ENCODE results near the gene NCAPG2.

NCAPG2 gene

GRCh38 chr7:158743219-158743618, 38.6 kb upstream of the NCAPG2 start:
- POLR2A ChIA-PET: no interaction called here
- TF ChIP-seq CTCF (IDR thresholded peaks at IDR 0.05; ENCODE audit: insufficient read depth, low read length, missing control alignments): no peak
- DNase-seq (ENCODE audit: low read depth, low spot score): no peak
- CTCF ChIA-PET: no interaction called here
- no peak overlapping the region for H3K4me3 ChIP-seq (ENCODE audit: low read depth, low read length)

DNA sequence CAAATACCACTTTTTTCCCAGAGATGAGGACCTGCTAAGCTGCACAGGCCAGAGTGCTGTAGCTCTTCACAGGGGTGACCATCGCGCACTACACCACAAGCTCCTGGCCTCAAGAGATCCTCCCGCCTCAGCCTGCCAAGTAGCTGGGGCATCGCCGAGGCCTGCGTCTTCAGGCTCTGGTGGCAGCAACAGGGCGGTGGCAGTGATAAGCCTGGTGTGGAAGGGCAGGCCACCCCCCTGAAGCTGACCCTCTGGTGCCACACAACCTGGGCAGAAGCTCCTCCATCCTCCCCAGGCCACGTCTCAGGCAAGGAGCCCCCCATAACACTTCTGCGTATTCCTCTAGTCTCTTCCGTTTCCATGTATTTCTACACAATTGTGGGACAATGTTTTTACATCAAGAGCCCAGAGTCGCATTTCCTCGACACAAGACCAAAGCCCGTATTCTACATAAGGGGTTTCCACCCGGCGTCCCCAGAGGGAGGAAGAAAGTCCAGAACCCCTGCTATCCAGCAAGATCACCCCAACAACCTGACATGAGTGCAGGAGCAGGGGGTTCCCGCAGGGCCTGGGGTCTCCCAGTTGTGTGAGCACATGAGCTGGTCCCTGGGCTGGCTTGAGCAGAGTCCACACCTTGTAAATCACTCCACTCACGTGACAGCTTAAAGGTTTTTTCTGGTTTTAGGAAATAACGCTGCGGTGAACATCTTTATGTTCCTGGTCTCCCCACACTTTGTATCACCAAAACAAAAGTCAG, 37.6 kb upstream of the NCAPG2 start:
- ChIA-PET CTCF (interaction anchor here (3.5 to 3.6 kb wide), 2 partner anchors 12 to 234 kb away, joined by 14 to 17 read pairs; no protein-coding TSS in a partner anchor), POLR2A (interaction anchor here (0.8 kb wide), 1 partner anchor 69 kb away, joined by 3 read pairs; no protein-coding TSS in a partner anchor)
- no peak for DNase-seq (ENCODE audit: low read depth, low spot score)
- no peak for TF ChIP-seq CTCF (IDR thresholded peaks at IDR 0.05; ENCODE audit: insufficient read depth, low read length, missing control alignments)
- no peak overlapping the region for H3K4me3 ChIP-seq (ENCODE audit: low read depth, low read length)

DNA sequence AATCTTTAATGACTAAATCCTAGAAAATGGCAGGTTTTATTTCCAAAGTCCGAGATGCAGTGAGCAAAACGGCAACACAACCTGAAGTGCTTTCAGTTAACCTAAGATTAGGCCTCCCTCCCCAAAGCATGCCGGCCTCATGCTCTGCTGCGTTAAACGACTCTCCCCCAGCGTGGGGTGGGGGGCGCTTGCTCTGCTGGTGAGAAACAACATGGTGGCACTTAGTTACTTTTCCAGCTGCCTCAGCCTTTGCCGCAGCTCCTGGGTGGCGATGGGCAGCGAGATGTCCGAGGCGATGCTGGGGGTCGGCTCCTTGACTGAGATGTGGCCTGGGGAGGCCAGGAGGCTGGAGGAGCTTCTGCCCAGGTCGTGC, 36.7 kb upstream of the NCAPG2 start:
- ChIA-PET CTCF (interaction anchor here (1.2 to 3.6 kb wide), 5 partner anchors 13 to 235 kb away, joined by 4 to 17 read pairs (median 6); no protein-coding TSS in a partner anchor), POLR2A (interaction anchor here (0.7 to 0.8 kb wide), 2 partner anchors 70 to 123 kb away, joined by 3 read pairs; no protein-coding TSS in a partner anchor)
- TF ChIP-seq CTCF (IDR thresholded peaks at IDR 0.05; ENCODE audit: insufficient read depth, low read length, missing control alignments): no peak
- H3K4me3 ChIP-seq (ENCODE audit: low read depth, low read length): no peak overlapping the region
- no peak for DNase-seq (ENCODE audit: low read depth, low spot score)

DNA sequence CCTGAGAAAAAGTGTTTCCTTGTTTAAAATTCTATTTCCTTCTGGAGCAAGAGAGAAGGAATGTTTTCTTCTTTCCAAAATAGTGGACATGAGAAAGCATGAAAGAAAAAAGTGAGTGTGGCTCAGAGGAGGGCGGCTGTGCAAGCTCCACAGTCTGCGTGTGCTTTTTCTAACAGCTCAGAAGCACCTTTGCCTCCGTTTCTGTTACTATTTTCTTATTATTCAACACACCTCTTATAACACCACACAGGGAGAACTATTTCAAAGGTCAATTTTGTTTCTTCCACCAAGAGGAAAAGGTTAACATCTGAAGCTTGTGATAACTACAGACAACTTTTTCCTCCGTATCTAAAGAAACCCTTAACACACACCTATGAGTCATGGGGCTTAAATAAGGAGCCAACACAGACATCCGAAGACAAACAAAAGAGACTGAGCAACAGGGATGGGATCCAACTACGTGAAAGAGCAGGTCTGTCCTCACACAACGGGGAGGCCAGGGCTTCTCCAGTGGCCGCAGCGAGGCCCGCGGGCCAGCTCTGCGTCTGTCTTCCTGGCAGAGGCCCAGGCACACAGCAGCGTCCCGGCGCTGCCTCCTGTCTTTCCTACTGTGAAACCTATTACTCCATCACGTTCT, 36.2 kb upstream of the NCAPG2 start:
- no peak for TF ChIP-seq CTCF (IDR thresholded peaks at IDR 0.05; ENCODE audit: insufficient read depth, low read length, missing control alignments)
- ChIA-PET POLR2A (interaction anchor here (0.6 to 1.2 kb wide), 3 partner anchors 78 to 339 kb away, joined by 3 to 4 read pairs (median 3); no protein-coding TSS in a partner anchor), CTCF (interaction anchor here (0.7 to 3.6 kb wide), 7 partner anchors 13 to 235 kb away, joined by 3 to 17 read pairs (median 4); no protein-coding TSS in a partner anchor)
- DNase-seq (ENCODE audit: low read depth, low spot score): peak; percentile 51
- H3K4me3 ChIP-seq (ENCODE audit: low read depth, low read length): no peak overlapping the region

DNA sequence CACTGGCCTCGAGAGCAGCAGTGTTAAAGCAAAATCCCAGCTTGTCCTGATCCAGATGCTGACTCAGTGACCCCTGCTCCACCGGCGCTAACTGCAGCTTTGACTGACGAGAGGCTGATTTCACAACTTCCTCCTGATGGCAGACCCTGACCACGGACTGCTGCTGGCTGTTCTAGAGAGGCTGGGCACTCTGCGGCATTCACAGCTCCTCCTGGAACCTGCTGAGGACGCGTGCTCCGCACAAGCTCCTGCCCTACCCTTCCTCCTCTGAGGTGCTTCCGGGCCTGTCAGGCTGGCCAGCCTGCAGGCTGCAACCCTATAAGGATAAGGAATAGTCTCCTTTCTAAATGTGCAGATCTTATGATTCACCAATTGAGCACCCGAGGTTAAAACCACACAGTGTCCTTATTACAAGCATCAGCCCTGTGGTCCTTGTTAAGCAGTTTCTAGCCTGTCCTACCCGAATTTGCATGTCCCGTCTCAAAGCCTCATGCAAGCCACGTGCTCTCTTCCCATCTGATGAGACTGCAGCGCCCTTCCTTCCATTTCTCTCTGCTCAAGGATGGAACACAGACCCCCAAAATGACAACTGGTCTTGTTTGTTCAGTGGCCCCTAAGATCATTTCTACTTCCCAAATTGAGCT, 35.5 kb upstream of the NCAPG2 start:
- DNase-seq (ENCODE audit: low read depth, low spot score): peak; percentile 58
- ChIA-PET CTCF (interaction anchor here (0.7 to 3.6 kb wide), 7 partner anchors 14 to 236 kb away, joined by 3 to 17 read pairs (median 4); no protein-coding TSS in a partner anchor), POLR2A (interaction anchor here (0.6 to 1.2 kb wide), 4 partner anchors 78 to 338 kb away, joined by 3 to 4 read pairs (median 3); no protein-coding TSS in a partner anchor)
- no peak for TF ChIP-seq CTCF (IDR thresholded peaks at IDR 0.05; ENCODE audit: insufficient read depth, low read length, missing control alignments)
- H3K4me3 ChIP-seq (ENCODE audit: low read depth, low read length): 0 out of 2 replicates have a peak overlapping the region, but pooled peaks have one; percentile 12
